Activated naive CD4-positive, alpha-beta T cell treated with anti-CD3 and anti-CD28 coated beads, Interleukin-2, amount 50 U/mL, for 16 hours (primary cell): Measurements from ENCODE around the gene HSPB1.
"Not testable (repeated sequence)": the region's sequence is repeated elsewhere in the genome, so short reads cannot be mapped to it uniquely, and the experiment has no call there.

Experiments
- DNase-seq: peaks from one replicate; pipeline ENCODE4 v3.0.0-alpha.2; 2020

HSPB1 gene

GRCh38 chr7:76281706-76282343 is 20.6 kb upstream of the HSPB1 start:
- no peak for DNase-seq

GRCh38 chr7:76282344-76283253 is 19.9 kb upstream of the HSPB1 start:
- no peak for DNase-seq

- no peak for DNase-seq
These were observed 19.0 kb upstream of the HSPB1 start for GRCh38 chr7:76283254-76284159.

- no peak for DNase-seq
These were observed 16.7 kb upstream of the HSPB1 start for GRCh38 chr7:76285604-76286374.

GRCh38 chr7:76286842-76287403 is 15.6 kb upstream of the HSPB1 start:
- DNase-seq: no peak

- DNase-seq: not testable (repeated sequence)
These were observed 11.6 kb upstream of the HSPB1 start for GRCh38 chr7:76290847-76291350.

GRCh38 chr7:76291351-76292212 is 10.9 kb upstream of the HSPB1 start:
- DNase-seq: peak; percentile 82

GRCh38 chr7:76292213-76292573 is 10.3 kb upstream of the HSPB1 start:
- DNase-seq: no peak

- DNase-seq: not testable (repeated sequence)
These were observed 9.6 kb upstream of the HSPB1 start for GRCh38 chr7:76292911-76293310.

- DNase-seq: no peak
These were observed 9.0 kb upstream of the HSPB1 start for GRCh38 chr7:76293407-76293901.

GRCh38 chr7:76294344-76295024 is 8.0 kb upstream of the HSPB1 start:
- no peak for DNase-seq

- no peak for DNase-seq
These were observed 5.4 kb upstream of the HSPB1 start for GRCh38 chr7:76296743-76297740.

GRCh38 chr7:76300166-76300731 is 2.2 kb upstream of the HSPB1 start:
- DNase-seq: no peak

GRCh38 chr7:76301000-76301399 is 1.5 kb upstream of the HSPB1 start:
- no peak for DNase-seq

GRCh38 chr7:76303202-76304147 is 1.0 kb downstream of the HSPB1 start:
- DNase-seq: peak; percentile 75

- DNase-seq: no peak
These were observed 2.5 kb downstream of the HSPB1 start for GRCh38 chr7:76304888-76305375.

GRCh38 chr7:76308874-76309273 is 6.4 kb downstream of the HSPB1 start:
- DNase-seq: not testable (repeated sequence)
